Keratinocyte (primary cell): ENCODE data around the gene TENT5D. TPM values are rescaled to one million over a fixed set of nuclear protein-coding genes. Genes with fewer than 3 reads are reported as not detected.

ENCODE experiments used
- DNase-seq: peaks from one replicate; pipeline ENCODE4 v3.0.0-alpha.2; 2011; ENCODE audit warnings: low read depth, missing footprints, low spot score
- FAIRE-seq: peaks from 2 replicates; lab custom pipeline; 2011; peaks lifted over from hg19 to GRCh38; lab: Jason Lieb, UNC
- H2AFZ ChIP-seq: 2 replicates; pipeline ENCODE4 v1.6.0; 2012; ENCODE audit warnings: low read length, control low read depth, inconsistent platforms; ENCODE audit not compliant: control insufficient read depth
- H3K27ac ChIP-seq: 2 replicates; pipeline ENCODE4 v1.5.1; 2011; ENCODE audit warnings: low read length; ENCODE audit not compliant: control insufficient read depth, insufficient read depth
- H3K27me3 ChIP-seq: 3 replicates; pipeline ENCODE4 v1.6.0; 2011; ENCODE audit warnings: low read length; ENCODE audit not compliant: control insufficient read depth, insufficient read depth; ENCODE audit errors: extremely low read depth
- H3K36me3 ChIP-seq, 2 experiments: 2 replicates in 1 of 2; 3 replicates in 1 of 2; pipeline ENCODE4 v1.5.1; 2011; ENCODE audit warnings: low read length in 2 of 2, mild to moderate bottlenecking in 1 of 2; ENCODE audit not compliant: control insufficient read depth in 2 of 2, insufficient read depth in 2 of 2; ENCODE audit errors: extremely low read depth in 1 of 2
- H3K4me1 ChIP-seq: 3 replicates; pipeline ENCODE4 v1.5.1; 2011; ENCODE audit warnings: low read length; ENCODE audit not compliant: control insufficient read depth, insufficient read depth; ENCODE audit errors: extremely low read depth
- H3K4me2 ChIP-seq: 3 replicates; pipeline ENCODE4 v1.6.0; 2011; ENCODE audit warnings: low read depth, low read length; ENCODE audit not compliant: control insufficient read depth, insufficient read depth; ENCODE audit errors: extremely low read depth
- H3K4me3 ChIP-seq, 3 experiments: fragments of 200-600 bp in 1 of 3; sonication (generic) in 1 of 3; 2 replicates in 2 of 3; 3 replicates in 1 of 3; pipeline ENCODE4 v1.5.1; 2011 to 2016; ENCODE audit warnings: low read length in 3 of 3, mild to moderate bottlenecking in 3 of 3, control low read depth in 2 of 3, inconsistent platforms in 1 of 3, low read depth in 1 of 3, mixed read lengths in 1 of 3, mixed run types in 1 of 3, moderate library complexity in 1 of 3; ENCODE audit not compliant: control insufficient read depth in 2 of 3, insufficient read depth in 2 of 3; ENCODE audit errors: extremely low read depth in 1 of 3
- H3K79me2 ChIP-seq: 2 replicates; pipeline ENCODE4 v1.6.0; 2012; ENCODE audit warnings: low read length; ENCODE audit not compliant: control insufficient read depth, insufficient read depth
- H3K9ac ChIP-seq: 3 replicates; pipeline ENCODE4 v1.6.0; 2011; ENCODE audit warnings: low read length; ENCODE audit not compliant: control insufficient read depth, insufficient read depth; ENCODE audit errors: extremely low read depth
- H3K9me1 ChIP-seq: 3 replicates; pipeline ENCODE4 v1.6.0; 2011; ENCODE audit warnings: low read length; ENCODE audit not compliant: control insufficient read depth, insufficient read depth; ENCODE audit errors: extremely low read depth
- H3K9me3 ChIP-seq: 2 replicates; pipeline ENCODE4 v1.5.1; 2012; ENCODE audit warnings: low read depth, low read length; ENCODE audit not compliant: control insufficient read depth
- H4K20me1 ChIP-seq: 3 replicates; pipeline ENCODE4 v1.6.0; 2011; ENCODE audit warnings: low read length; ENCODE audit not compliant: control insufficient read depth, insufficient read depth; ENCODE audit errors: extremely low read depth
- CTCF ChIP-seq, 3 experiments: IDR thresholded peaks in 1 of 3; conservative IDR thresholded peaks in 1 of 3; optimal IDR thresholded peaks in 1 of 3; 2 replicates in 2 of 3; 3 replicates in 1 of 3; pipeline versions ENCODE3 to v1.5.1; 2011; ENCODE audit warnings: low read length in 3 of 3, mild to moderate bottlenecking in 3 of 3, moderate library complexity in 2 of 3, control low read depth in 1 of 3, inconsistent platforms in 1 of 3; ENCODE audit not compliant: insufficient read depth in 2 of 3; ENCODE audit errors: extremely low read depth in 1 of 3
- EZH2 ChIP-seq: IDR thresholded peaks from one replicate; pipeline ENCODE4 v1.6.1; 2012; ENCODE audit warnings: inconsistent platforms, mild to moderate bottlenecking, low read length, moderate library complexity
- dilution Hi-C: fragments of 300-500 bp; cut with MboI; formaldehyde crosslinking; loops from one replicate; pipeline ENCODE4 v1.7.0; 2020; ENCODE audit warnings: low sequenced_read_pairs; ENCODE audit not compliant: extremely low pct_ligation_motif_present
- polyA plus RNA-seq, 5 experiments: library from polyadenylated mRNA; depleted of rRNA in 3 of 5; stranded (reverse) in 3 of 5; stranded (forward) in 1 of 5; unstranded in 1 of 5; fragments of >200 nt; gene quantifications; 1 replicate in 1 of 5; 2 replicates in 3 of 5; 3 replicates in 1 of 5; pipeline versions ENCODE4 v1.2.1 to v1.2.3, GENCODE V29; 2011 to 2012; ENCODE audit warnings: missing spikeins in 2 of 5, low read depth in 1 of 5, low replicate concordance in 1 of 5

The TENT5D gene
- polyA plus RNA-seq, 1 donor (not counting 4 experiments of a cell fraction or from before 2014, with no cell fraction given): not detected

GRCh38 chrX:80412042-80412441 lies 8.2 kb upstream of the TENT5D start:
- H2AFZ ChIP-seq: no peak overlapping the region
- no peak for TF ChIP-seq CTCF (optimal IDR thresholded peaks at IDR 0.05 in 1 of 3, IDR thresholded peaks at IDR 0.05 in 1 of 3, conservative IDR thresholded peaks at IDR 0.05 in 1 of 3; ENCODE audit: extremely low read depth in 1 of 3, insufficient read depth in 2 of 3, low read length in 3 of 3)
- no peak for FAIRE-seq
- no peaks in the 10 kb centered on the region for H4K20me1 ChIP-seq
- H3K79me2 ChIP-seq: no peaks in the 10 kb centered on the region
- H3K36me3 ChIP-seq: no peaks in the 10 kb centered on the region
- H3K4me2 ChIP-seq: no peak overlapping the region
- no peak for DNase-seq
- no peak overlapping the region for H3K9ac ChIP-seq
- H3K27ac ChIP-seq: no peak overlapping the region
- H3K9me3 ChIP-seq: no peaks in the 10 kb centered on the region
- dilution Hi-C loops: no loop called here
- no peaks in the 10 kb centered on the region for H3K27me3 ChIP-seq
- H3K4me3 ChIP-seq: no peak overlapping the region
- no peaks in the 10 kb centered on the region for H3K4me1 ChIP-seq
- no peaks in the 10 kb centered on the region for H3K9me1 ChIP-seq

GRCh38 chrX:80423000-80423399 lies 2.8 kb downstream of the TENT5D start:
- no peak for FAIRE-seq
- dilution Hi-C loops: no loop called here
- no peaks in the 10 kb centered on the region for H3K27me3 ChIP-seq

More at GRCh38 chrX:80423000-80423399, 2.8 kb downstream of the TENT5D start:
- Histone ChIP-seq H3K9me1 (no peaks in the 10 kb centered on the region), H3K36me3 (no peaks in the 10 kb centered on the region), H3K4me3 (no peak overlapping the region), H3K9me3 (no peaks in the 10 kb centered on the region), H3K79me2 (no peaks in the 10 kb centered on the region), H4K20me1 (no peaks in the 10 kb centered on the region), H3K4me1 (no peaks in the 10 kb centered on the region), H2AFZ (no peak overlapping the region), H3K4me2 (no peak overlapping the region), H3K9ac (no peak overlapping the region), H3K27ac (no peak overlapping the region)
- DNase-seq: no peak
- TF ChIP-seq EZH2 (no peak), CTCF (optimal IDR thresholded peaks at IDR 0.05 in 1 of 3, IDR thresholded peaks at IDR 0.05 in 1 of 3, conservative IDR thresholded peaks at IDR 0.05 in 1 of 3; ENCODE audit: extremely low read depth in 1 of 3, insufficient read depth in 2 of 3, low read length in 3 of 3) (no peak)
